LHCN-M2 (cell line): ENCODE data around the gene MAT1A. TPM values are rescaled to one million over a fixed set of nuclear protein-coding genes. Genes with fewer than 3 reads are reported as not detected.
"Not testable (repeated sequence)": the region's sequence is repeated elsewhere in the genome, so short reads cannot be mapped to it uniquely, and the experiment has no call there.

ENCODE experiments used
- DNase-seq: peaks from one replicate; pipeline ENCODE4 v3.0.0-alpha.2; 2012; ENCODE audit warnings: low read depth
- total RNA-seq: library from RNA; depleted of rRNA; stranded (reverse); fragments of >200 nt; gene quantifications from 2 replicates; pipeline ENCODE4 v1.2.3, GENCODE V29; 2014; rRNA removed

The MAT1A gene
- total RNA-seq, 1 experiment from 2014 or later: not detected

GRCh38 chr10:80233871-80234270 lies 55.6 kb downstream of the MAT1A start:
- DNase-seq: not testable (repeated sequence)

DNA sequence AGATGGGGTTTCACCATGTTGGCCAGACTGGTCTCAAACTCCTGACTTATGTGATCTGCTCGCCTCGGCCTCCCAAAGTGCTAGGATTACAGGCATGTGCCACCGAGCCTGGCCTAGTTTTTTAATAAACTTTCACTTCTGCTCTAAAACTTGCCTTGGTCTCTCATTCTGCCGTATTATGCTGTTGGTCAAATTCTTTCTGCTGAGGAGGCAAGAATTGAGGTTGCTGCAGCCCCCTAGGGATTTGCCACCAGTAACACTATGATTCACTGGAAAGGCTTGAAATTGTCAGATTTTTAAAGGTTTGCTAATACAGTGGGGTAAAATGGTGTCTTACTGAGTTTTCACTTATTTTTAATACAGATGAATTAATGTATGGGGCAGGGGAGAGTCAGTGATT lies 62.7 kb downstream of the MAT1A start:
- peak; percentile 41 for DNase-seq

DNA sequence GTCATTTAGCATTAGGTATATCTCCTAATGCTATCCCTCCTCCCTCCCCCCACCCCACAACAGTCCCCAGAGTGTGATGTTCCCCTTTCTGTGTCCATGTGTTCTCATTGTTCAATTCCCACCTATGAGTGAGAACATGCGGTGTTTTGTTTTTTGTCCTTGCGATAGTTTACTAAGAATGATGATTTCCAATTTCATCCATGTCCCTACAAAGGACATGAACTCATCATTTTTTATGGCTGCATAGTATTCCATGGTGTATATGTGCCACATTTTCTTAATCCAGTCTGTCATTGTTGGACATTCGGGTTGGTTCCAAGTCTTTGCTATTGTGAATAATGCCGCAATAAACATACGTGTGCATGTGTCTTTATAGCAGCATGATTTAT lies 66.4 kb downstream of the MAT1A start:
- not testable (repeated sequence) for DNase-seq

Other genes starting within 250 kb of the MAT1A start
- 9.1 and 11.7 TPM in 2 replicates for gene TMEM254, start 211.0 kb downstream of the MAT1A start, total RNA-seq
- gene PLAC9, start 156.9 kb downstream of the MAT1A start, total RNA-seq: not detected in 2 replicates
- 55.9 and 84.7 TPM in 2 replicates for gene ANXA11, start 84.1 kb downstream of the MAT1A start, total RNA-seq
- gene DYDC1, start 67.1 kb upstream of the MAT1A start, total RNA-seq: not detected in 2 replicates
- gene DYDC2, start 67.1 kb upstream of the MAT1A start, total RNA-seq: not detected in 2 replicates
- gene PRXL2A, start 118.9 kb upstream of the MAT1A start, total RNA-seq: not detected in 2 replicates
- gene TSPAN14, start 164.7 kb upstream of the MAT1A start, total RNA-seq: 17.4 and 18.6 TPM in 2 replicates
- gene SH2D4B, start 248.2 kb upstream of the MAT1A start, total RNA-seq: not detected in 2 replicates